Measurements from ENCODE around the gene C9orf43.

C9orf43 gene

DNA sequence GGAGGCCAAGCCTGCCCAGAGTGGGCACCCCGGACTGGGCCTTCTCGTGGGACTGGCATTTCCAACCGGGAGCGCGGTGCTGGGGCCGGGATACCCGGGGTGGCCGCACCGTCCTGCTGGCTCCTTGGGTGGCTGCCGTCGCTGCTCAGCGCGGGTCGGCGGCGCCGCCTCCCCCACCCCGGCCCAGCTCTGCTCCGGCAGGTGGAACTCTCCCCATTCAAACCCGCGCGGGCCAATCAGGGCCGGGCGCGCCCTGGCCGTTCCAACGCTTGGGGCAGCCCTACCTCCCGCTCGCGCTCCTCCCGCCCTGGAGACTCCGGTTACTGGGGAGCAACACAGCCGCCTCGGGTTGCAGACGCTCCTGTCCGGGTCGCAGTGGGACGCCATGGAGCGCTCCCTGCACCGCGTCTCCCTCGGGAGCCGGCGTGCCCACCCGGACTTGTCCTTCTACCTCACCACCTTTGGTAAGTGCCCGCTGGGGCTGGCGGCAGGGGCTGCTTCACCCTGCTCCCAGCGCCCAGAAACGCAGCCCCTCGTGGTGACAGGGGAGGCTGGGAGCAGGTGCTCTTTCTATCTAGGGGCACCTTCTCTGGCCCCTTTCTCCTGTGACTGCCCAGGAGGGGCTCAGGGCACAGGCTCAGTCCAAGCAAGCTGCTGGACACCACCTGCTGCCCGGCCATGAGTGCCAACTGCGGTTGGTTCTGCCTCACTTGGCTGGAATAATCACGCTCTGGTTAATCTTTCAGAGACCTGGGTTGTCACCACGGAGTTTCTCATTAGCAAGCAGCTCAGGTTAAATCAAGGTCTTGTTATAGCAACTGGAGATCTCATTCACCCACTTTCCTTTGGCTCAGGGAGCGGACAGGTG lies 53.1 kb downstream of the C9orf43 start, which contains the start of gene RGS3:
Gene RGS3, plus strand, starts transcription at position 310 of the 868 bp plus-strand sequence. Its CDS starts 76 bp downstream, at position 386.
- DNase-seq (ENCODE audit: low spot score) = no peak
- TF ChIP-seq, protein P1, sequence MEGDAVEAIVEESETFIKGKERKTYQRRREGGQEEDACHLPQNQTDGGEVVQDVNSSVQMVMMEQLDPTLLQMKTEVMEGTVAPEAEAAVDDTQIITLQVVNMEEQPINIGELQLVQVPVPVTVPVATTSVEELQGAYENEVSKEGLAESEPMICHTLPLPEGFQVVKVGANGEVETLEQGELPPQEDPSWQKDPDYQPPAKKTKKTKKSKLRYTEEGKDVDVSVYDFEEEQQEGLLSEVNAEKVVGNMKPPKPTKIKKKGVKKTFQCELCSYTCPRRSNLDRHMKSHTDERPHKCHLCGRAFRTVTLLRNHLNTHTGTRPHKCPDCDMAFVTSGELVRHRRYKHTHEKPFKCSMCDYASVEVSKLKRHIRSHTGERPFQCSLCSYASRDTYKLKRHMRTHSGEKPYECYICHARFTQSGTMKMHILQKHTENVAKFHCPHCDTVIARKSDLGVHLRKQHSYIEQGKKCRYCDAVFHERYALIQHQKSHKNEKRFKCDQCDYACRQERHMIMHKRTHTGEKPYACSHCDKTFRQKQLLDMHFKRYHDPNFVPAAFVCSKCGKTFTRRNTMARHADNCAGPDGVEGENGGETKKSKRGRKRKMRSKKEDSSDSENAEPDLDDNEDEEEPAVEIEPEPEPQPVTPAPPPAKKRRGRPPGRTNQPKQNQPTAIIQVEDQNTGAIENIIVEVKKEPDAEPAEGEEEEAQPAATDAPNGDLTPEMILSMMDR (IDR thresholded peaks at IDR 0.05; ENCODE audit: extremely low read depth, missing control alignments) = no peak

DNA sequence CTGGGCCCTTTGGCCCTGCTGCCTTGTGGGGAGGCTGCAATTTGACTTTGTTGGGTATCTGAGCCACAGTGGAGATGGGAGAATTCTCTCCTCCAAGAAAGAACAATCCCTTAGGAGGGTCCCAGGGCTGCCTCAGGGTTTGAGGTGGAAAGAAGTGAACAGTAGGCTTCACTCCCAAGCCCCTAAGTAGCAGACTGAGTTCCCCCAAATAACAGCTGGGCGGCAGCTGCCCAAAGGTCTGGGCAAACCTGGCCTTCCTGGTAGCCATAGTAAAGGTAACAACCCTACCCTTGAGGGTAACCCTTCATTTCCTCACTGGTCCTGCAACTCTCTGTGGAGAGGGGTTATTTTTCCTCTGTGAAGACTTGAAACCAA lies 53.7 kb downstream of the C9orf43 start:
- no peak for DNase-seq (ENCODE audit: low spot score)
- TF ChIP-seq, protein P1 (IDR thresholded peaks at IDR 0.05; ENCODE audit: extremely low read depth, missing control alignments) = no peak

GRCh38 chr9:113465599-113466140 lies 55.1 kb downstream of the C9orf43 start:
- no peak for DNase-seq (ENCODE audit: low spot score)
- TF ChIP-seq, protein P1 (IDR thresholded peaks at IDR 0.05; ENCODE audit: extremely low read depth, missing control alignments) = no peak

DNA sequence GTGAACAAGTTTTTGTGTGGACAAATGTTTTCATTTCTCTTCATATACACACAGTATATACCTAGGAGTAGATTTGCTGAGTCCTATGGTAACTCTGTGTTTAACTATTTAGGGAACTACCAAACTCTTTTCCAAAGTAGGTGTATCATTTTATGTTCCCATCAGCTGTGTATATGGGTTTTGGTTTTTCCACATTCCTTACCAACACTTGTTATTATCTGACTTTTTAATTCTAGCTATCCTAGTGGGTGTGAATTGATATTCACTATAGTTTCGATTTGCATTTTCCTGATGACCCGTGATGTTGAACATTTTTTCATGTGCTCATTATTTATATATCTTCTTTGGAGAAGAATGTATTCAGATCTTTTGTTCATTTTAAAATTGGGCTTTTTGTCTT lies 56.6 kb downstream of the C9orf43 start:
- DNase-seq (ENCODE audit: low spot score) = no peak
- TF ChIP-seq, protein P1 (IDR thresholded peaks at IDR 0.05; ENCODE audit: extremely low read depth, missing control alignments) = no peak

- TF ChIP-seq, protein P1 (IDR thresholded peaks at IDR 0.05; ENCODE audit: extremely low read depth, missing control alignments) = no peak
- DNase-seq (ENCODE audit: low spot score) = no peak
Measured at GRCh38 chr9:113468716-113469448, 58.3 kb downstream of the C9orf43 start.

DNA sequence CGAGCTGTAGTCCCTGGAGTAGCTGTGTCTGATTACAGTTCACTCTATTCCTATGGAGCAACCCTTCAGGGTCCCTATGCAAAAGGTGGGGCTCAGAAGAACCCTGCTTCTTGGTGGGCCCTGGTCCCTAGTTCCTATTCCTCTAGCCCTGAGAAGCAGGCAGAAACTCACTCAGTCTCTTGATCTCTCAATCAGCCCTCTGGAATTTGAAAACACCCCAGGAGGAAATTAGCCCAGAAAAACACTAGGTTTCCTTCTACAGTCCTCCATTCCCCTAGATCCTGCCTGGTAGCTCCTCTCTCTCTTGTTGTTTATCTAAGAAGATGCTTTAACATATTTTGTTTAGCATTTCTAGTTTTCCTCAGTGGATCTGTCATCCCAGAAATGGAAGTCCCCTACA lies 60.6 kb downstream of the C9orf43 start:
- TF ChIP-seq, protein P1 (IDR thresholded peaks at IDR 0.05; ENCODE audit: extremely low read depth, missing control alignments) = no peak
- DNase-seq (ENCODE audit: low spot score) = no peak

GRCh38 chr9:113471566-113471965 lies 61.0 kb downstream of the C9orf43 start:
- TF ChIP-seq, protein P1 (IDR thresholded peaks at IDR 0.05; ENCODE audit: extremely low read depth, missing control alignments) = no peak
- no peak for DNase-seq (ENCODE audit: low spot score)

All from GM20000 (cell line).